ENCODE results near the gene CEPT1. TPM values are rescaled to one million over a fixed set of nuclear protein-coding genes. Genes with fewer than 3 reads are reported as not detected.

Gene CEPT1
- total and polyA plus RNA-seq, 2 donors (not counting 3 experiments of a cell fraction or from before 2014, with no cell fraction given), result 13.6 to 29.1 TPM

GRCh38 chr1:111212634-111213335 lies 72.8 kb downstream of the CEPT1 start:
- no peak for DNase-seq (ENCODE audit: low read depth, low spot score)
- Histone ChIP-seq H4K20me1 (replicated peaks; ENCODE audit: control insufficient read depth, extremely low read depth, insufficient read depth, low read length) (no peaks in the 10 kb centered on the region), H3K4me2 (ENCODE audit: insufficient read depth, low read length) (no peak overlapping the region), H3K4me1 (ENCODE audit: control insufficient read depth, extremely low read depth, insufficient read depth, low read length) (no peaks in the 10 kb centered on the region), H3K36me3 (ENCODE audit: control insufficient read depth in 2 of 2, extremely low read depth in 1 of 2, insufficient read depth in 2 of 2, low read length in 2 of 2) (no peaks in the 10 kb centered on the region), H2AFZ (ENCODE audit: low read depth, low read length) (no peak overlapping the region), H3K27ac (ENCODE audit: insufficient read depth, low read depth, low read length) (no peak overlapping the region), H3K27me3 (ENCODE audit: control insufficient read depth in 2 of 2, insufficient read depth in 2 of 2, low read length in 2 of 2) (peaks cover 6 to 9% of the 10 kb centered on the region in 2 experiments), H3K9me3 (replicated peaks; ENCODE audit: control insufficient read depth, insufficient read depth, low read length) (no peaks in the 10 kb centered on the region), H3K79me2 (ENCODE audit: control insufficient read depth, insufficient read depth, low read length) (no peaks in the 10 kb centered on the region), H3K4me3 (replicated peaks in 1 of 3; ENCODE audit: insufficient read depth in 1 of 3, low read depth in 1 of 3, low read length in 3 of 3) (no peak overlapping the region), H3K9me1 (replicated peaks; ENCODE audit: control insufficient read depth, extremely low read depth, insufficient read depth, low read length) (no peaks in the 10 kb centered on the region), H3K9ac (replicated peaks; ENCODE audit: extremely low read depth, insufficient read depth, low read length) (no peak overlapping the region)
- CTCF ChIA-PET, result no interaction called here
- intact Hi-C loops (cut with micrococcal nuclease), result no loop called here
- POLR2A ChIA-PET, result no interaction called here
- dilution Hi-C loops (cut with MboI; ENCODE audit: extremely low pct_ligation_motif_present, low sequenced_read_pairs), result no loop called here
- FAIRE-seq, result no peak
- TF ChIP-seq CTCF (IDR thresholded peaks at IDR 0.05; ENCODE audit: extremely low read depth in 1 of 2, insufficient read depth in 1 of 2, low read depth in 1 of 2, low read length in 2 of 2), result no peak
- no peak for TF ChIP-seq POLR2AphosphoS5 (IDR thresholded peaks at IDR 0.05; ENCODE audit: insufficient read depth, low read depth, low read length)
- no peak for TF ChIP-seq FOS (IDR thresholded peaks at IDR 0.05; ENCODE audit: borderline replicate concordance, insufficient read depth, low read length)
- no peak for TF ChIP-seq JUN (IDR thresholded peaks at IDR 0.05; ENCODE audit: borderline replicate concordance, insufficient read depth, insufficient read length, low read depth)
- TF ChIP-seq GATA2 (IDR thresholded peaks at IDR 0.05; ENCODE audit: insufficient read depth, insufficient read length, low read depth, low read length), result no peak
- TF ChIP-seq MAX (IDR thresholded peaks at IDR 0.05; ENCODE audit: insufficient read depth, insufficient read length), result no peak
- no peak for TF ChIP-seq MYC (IDR thresholded peaks at IDR 0.05; ENCODE audit: low read depth, low read length)
- TF ChIP-seq EZH2 (IDR thresholded peaks at IDR 0.05; ENCODE audit: borderline replicate concordance, low read depth, low read length, severe bottlenecking), result no peak
- TF ChIP-seq POLR2A (IDR thresholded peaks at IDR 0.05; ENCODE audit: low read depth, low read length), result no peak
- no TSS peak for BruUV-seq (replicated peaks)

All from endothelial cell of umbilical vein (primary cell).